ENCODE data around the gene DPP6. TPM values are rescaled to one million over a fixed set of nuclear protein-coding genes. Genes with fewer than 3 reads are reported as not detected.

Gene DPP6
- total RNA-seq, 1 experiment from 2014 or later: not detected

GRCh38 chr7:154512121-154512833 is 460.1 kb downstream of the DPP6 start:
- no peak for DNase-seq
- Mint-ChIP-seq H3K27ac (ENCODE audit: unreplicated experiment) (no peak overlapping the region), H3K9me3 (ENCODE audit: unreplicated experiment) (no peaks in the 10 kb centered on the region), H3K4me3 (ENCODE audit: unreplicated experiment) (no peak overlapping the region), H3K4me1 (ENCODE audit: low read depth, unreplicated experiment) (no peaks in the 10 kb centered on the region), H3K27me3 (ENCODE audit: insufficient read depth, unreplicated experiment) (no peaks in the 10 kb centered on the region), H3K36me3 (ENCODE audit: insufficient read depth, unreplicated experiment) (no peaks in the 10 kb centered on the region)
- no TSS peak for BruUV-seq (replicated peaks)
- ChIA-PET POLR2A (no interaction called here), CTCF (no interaction called here)
- H3K27me3 ChIP-seq (replicated peaks; ENCODE audit: control insufficient read depth, insufficient read depth, low read length): no peaks in the 10 kb centered on the region
- H3K4me3 ChIP-seq (ENCODE audit: low read depth, low read length): no peak overlapping the region
- H3K36me3 ChIP-seq (ENCODE audit: control insufficient read depth, insufficient read depth, low read length): no peaks in the 10 kb centered on the region
- no peaks in the 10 kb centered on the region for H3K9me3 ChIP-seq
- no peak for TF ChIP-seq CTCF (IDR thresholded peaks at IDR 0.05; ENCODE audit: insufficient read depth in 1 of 2, low read depth in 1 of 2, low read length in 1 of 2, severe bottlenecking in 1 of 2, unreplicated experiment in 1 of 2)
- no peaks in the 10 kb centered on the region for H3K4me1 ChIP-seq
- intact Hi-C loops (cut with micrococcal nuclease; ENCODE audit: unreplicated experiment): no loop called here

DNA sequence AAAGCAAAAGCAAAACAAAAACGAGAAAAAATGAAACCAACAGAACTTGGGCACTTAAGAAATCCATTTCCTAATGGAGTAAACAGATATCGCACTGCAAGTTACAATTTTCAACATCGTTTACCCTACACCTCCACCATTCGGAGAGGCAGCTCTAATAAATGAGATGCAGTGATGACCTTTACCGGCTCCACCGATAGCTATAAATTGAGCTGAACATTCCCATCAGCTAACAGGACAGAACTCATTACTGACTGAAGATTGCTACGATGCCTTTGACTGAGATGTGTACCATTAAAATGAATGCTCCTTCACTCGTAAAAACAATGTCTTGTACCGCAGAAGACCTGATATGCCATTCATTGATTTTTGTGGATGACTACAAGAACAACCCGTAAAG is 465.6 kb downstream of the DPP6 start:
- no peaks in the 10 kb centered on the region for H3K27me3 ChIP-seq (replicated peaks; ENCODE audit: control insufficient read depth, insufficient read depth, low read length)
- peaks cover 1% of the 10 kb centered on the region for H3K27me3 Mint-ChIP-seq (ENCODE audit: insufficient read depth, unreplicated experiment)

DNA sequence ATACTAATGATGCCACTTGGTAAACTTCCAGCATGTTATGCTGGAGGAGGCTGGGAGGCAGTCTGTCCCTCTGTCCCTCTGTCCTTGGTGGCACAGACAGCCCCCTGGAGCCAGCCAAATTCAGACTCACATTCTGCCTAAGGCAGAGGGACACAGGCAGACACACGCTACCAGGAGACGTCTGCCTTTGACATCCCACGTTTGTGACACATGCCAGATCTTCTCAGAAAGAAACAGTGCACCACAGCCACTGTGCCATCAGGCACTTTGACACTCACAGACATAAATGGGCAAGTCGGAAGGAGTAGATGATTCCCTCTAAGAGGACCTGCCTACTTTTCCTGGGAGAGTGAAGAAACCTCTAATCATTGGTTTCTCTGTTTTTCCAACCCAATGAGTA is 467.0 kb downstream of the DPP6 start:
- Histone ChIP-seq H3K9me3 (no peaks in the 10 kb centered on the region; the same call in 1 of the 2 replicates), H3K36me3 (ENCODE audit: control insufficient read depth, insufficient read depth, low read length) (no peaks in the 10 kb centered on the region), H3K4me3 (ENCODE audit: low read depth, low read length) (no peak overlapping the region), H3K27me3 (replicated peaks; ENCODE audit: control insufficient read depth, insufficient read depth, low read length) (no peaks in the 10 kb centered on the region), H3K4me1 (no peaks in the 10 kb centered on the region)
- Mint-ChIP-seq H3K4me1 (ENCODE audit: low read depth, unreplicated experiment) (no peaks in the 10 kb centered on the region), H3K27me3 (ENCODE audit: insufficient read depth, unreplicated experiment) (peaks cover 3% of the 10 kb centered on the region), H3K36me3 (ENCODE audit: insufficient read depth, unreplicated experiment) (no peaks in the 10 kb centered on the region), H3K4me3 (ENCODE audit: unreplicated experiment) (no peak overlapping the region), H3K27ac (ENCODE audit: unreplicated experiment) (no peak overlapping the region), H3K9me3 (ENCODE audit: unreplicated experiment) (no peaks in the 10 kb centered on the region)
- POLR2A ChIA-PET: no interaction called here
- intact Hi-C loops (cut with micrococcal nuclease; ENCODE audit: unreplicated experiment): no loop called here
- TF ChIP-seq CTCF (IDR thresholded peaks at IDR 0.05; ENCODE audit: insufficient read depth in 1 of 2, low read depth in 1 of 2, low read length in 1 of 2, severe bottlenecking in 1 of 2, unreplicated experiment in 1 of 2): no peak
- CTCF ChIA-PET: no interaction called here
- no TSS peak for BruUV-seq (replicated peaks)
- no peak for DNase-seq

More for the DNA sequence above, 465.6 kb downstream of the DPP6 start:
- H3K27ac Mint-ChIP-seq (ENCODE audit: unreplicated experiment): no peak overlapping the region
- Histone ChIP-seq H3K4me3 (ENCODE audit: low read depth, low read length) (no peak overlapping the region), H3K9me3 (no peaks in the 10 kb centered on the region; the same call in 1 of the 2 replicates), H3K36me3 (ENCODE audit: control insufficient read depth, insufficient read depth, low read length) (no peaks in the 10 kb centered on the region), H3K4me1 (no peaks in the 10 kb centered on the region)
- TF ChIP-seq CTCF (IDR thresholded peaks at IDR 0.05; ENCODE audit: insufficient read depth in 1 of 2, low read depth in 1 of 2, low read length in 1 of 2, severe bottlenecking in 1 of 2, unreplicated experiment in 1 of 2): no peak
- POLR2A ChIA-PET: no interaction called here
- BruUV-seq (replicated peaks): no TSS peak
- H3K4me3 Mint-ChIP-seq (ENCODE audit: unreplicated experiment): no peak overlapping the region
- no peaks in the 10 kb centered on the region for H3K36me3 Mint-ChIP-seq (ENCODE audit: insufficient read depth, unreplicated experiment)
- no peak for DNase-seq
- CTCF ChIA-PET: no interaction called here
- intact Hi-C loops (cut with micrococcal nuclease; ENCODE audit: unreplicated experiment): no loop called here
- no peaks in the 10 kb centered on the region for H3K9me3 Mint-ChIP-seq (ENCODE audit: unreplicated experiment)
- H3K4me1 Mint-ChIP-seq (ENCODE audit: low read depth, unreplicated experiment): no peaks in the 10 kb centered on the region

Data from Caco-2 (cell line).